IPS-15b (cell line): ENCODE data around the gene ABCC1.

Experiments used
- H3K27me3 ChIP-seq: one replicate; pipeline ENCODE4 v1.6.1; 2013; ENCODE audit warnings: low read length; ENCODE audit not compliant: control insufficient read depth, insufficient read depth
- H3K36me3 ChIP-seq: one replicate; pipeline ENCODE4 v1.6.1; 2013; ENCODE audit warnings: low read length; ENCODE audit not compliant: control insufficient read depth, insufficient read depth
- H3K4me1 ChIP-seq: one replicate; pipeline ENCODE4 v1.6.1; 2013; ENCODE audit warnings: mild to moderate bottlenecking, low read length; ENCODE audit not compliant: control insufficient read depth, insufficient read depth
- H3K4me3 ChIP-seq: one replicate; pipeline ENCODE4 v1.5.1; 2013; ENCODE audit warnings: low read depth, low read length
- H3K9ac ChIP-seq: one replicate; pipeline ENCODE4 v1.6.1; 2013; ENCODE audit warnings: low read depth, mild to moderate bottlenecking, low read length
- H3K9me3 ChIP-seq: one replicate; pipeline ENCODE4 v1.6.1; 2013; ENCODE audit warnings: mild to moderate bottlenecking, low read length; ENCODE audit not compliant: control insufficient read depth, insufficient read depth

Gene ABCC1

DNA sequence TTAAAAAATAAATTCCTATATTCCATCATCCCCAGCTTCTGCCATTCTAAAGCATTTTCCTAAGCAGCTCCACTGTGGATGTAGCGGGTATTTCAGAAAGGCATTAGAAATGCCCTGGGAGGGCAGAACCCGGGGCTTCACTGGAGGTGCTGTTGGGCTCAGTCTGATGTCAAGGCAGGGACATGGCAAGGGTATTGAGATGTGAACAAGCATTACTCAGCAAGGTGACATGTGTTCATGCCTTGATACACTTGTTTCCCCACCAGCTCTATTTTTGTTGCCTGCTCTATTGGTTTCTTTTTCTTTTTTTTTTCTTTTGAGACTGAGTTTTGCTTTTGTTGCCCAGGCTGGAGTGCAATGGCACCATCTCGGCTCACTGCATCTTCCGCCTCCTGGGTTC lies 35.7 kb downstream of the ABCC1 start:
- H3K9me3 ChIP-seq = peaks cover 13% of the 10 kb centered on the region
- H3K4me3 ChIP-seq = no peak overlapping the region
- peaks cover 14% of the 10 kb centered on the region for H3K4me1 ChIP-seq
- H3K9ac ChIP-seq = no peak overlapping the region
- peaks cover 16% of the 10 kb centered on the region for H3K36me3 ChIP-seq
- no peaks in the 10 kb centered on the region for H3K27me3 ChIP-seq

DNA sequence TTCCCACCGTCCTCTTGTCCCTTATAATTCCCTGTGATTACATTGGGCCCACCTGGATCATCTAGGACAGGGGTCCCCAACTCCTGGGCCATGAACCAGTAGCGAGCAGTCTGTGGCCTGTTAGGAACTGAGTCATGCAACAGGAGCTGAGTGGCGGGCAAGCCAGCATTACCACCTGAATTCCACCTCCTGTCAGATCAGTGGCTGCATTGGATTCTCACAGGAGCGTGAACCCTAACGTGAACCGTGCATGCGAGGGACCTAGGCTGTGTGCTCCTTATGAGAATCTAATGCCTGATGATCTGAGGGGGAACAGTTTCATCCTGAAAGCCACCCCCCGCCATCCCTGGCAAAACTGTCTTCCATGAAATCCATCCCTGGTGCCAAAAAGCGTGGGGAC lies 36.8 kb downstream of the ABCC1 start:
- H3K4me3 ChIP-seq = no peak overlapping the region
- H3K9ac ChIP-seq = no peak overlapping the region
- peaks cover 2% of the 10 kb centered on the region for H3K9me3 ChIP-seq
- H3K4me1 ChIP-seq = peaks cover 14% of the 10 kb centered on the region
- no peaks in the 10 kb centered on the region for H3K27me3 ChIP-seq
- H3K36me3 ChIP-seq = peaks cover 10% of the 10 kb centered on the region

DNA sequence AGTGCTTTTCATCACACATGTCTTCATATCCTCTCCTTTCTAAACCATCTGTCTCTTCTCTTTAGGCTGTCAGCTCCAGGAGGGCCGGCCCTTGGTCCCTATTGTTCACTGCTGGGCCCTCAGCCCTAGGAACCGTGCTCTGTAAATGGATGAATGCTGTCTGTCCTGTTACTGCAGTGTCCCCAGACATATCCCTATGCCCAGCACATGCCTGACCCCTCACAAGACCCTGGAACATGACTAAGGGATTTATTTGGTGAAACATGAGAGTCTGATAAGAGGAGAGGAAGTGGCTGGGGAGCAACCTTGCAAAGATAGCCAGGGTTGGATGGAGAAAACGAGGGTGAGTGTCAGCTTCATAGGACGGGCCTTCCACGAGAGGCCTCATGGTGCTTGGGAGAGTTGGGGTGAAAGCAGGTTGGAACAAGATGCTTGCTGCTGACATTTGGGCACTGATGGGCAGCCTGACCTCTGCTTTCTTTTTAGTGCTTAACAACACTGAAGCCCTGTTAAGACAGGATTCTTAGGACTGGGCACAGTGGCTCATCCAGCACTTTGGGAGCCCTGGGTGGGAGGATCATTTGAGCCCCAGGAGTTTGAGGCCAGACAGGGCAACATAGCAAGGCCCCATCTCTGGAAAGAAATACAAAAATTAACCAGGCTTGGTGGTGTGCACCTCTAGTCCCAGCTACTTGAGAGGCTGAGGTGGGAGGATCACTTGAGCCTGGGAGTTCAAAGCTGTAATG lies 39.0 kb downstream of the ABCC1 start:
- H3K9me3 ChIP-seq = no peaks in the 10 kb centered on the region
- H3K4me1 ChIP-seq = peaks cover 14% of the 10 kb centered on the region
- H3K4me3 ChIP-seq = no peak overlapping the region
- H3K9ac ChIP-seq = no peak overlapping the region
- H3K27me3 ChIP-seq = no peaks in the 10 kb centered on the region
- peaks cover 4% of the 10 kb centered on the region for H3K36me3 ChIP-seq

DNA sequence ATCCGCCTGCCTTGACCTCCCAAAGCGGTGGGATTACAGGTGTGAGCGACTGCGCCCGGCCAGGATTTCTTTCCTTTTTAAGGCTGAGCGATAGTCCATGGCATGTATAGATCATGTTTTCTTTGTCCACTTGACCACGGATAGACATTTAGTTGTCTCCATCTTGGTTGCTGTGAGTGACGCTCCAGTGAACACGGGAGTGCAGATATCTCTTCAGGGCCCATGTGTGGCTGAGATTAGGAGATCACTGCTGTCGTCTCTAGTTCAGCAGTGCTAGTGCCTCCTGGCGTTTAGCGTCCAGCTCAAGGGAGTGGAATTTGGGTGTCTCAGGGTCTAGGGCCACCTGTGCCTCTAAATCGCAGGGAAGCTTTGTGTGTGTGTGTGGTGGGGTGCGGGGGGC lies 41.5 kb downstream of the ABCC1 start:
- H3K4me3 ChIP-seq = no peak overlapping the region

DNA sequence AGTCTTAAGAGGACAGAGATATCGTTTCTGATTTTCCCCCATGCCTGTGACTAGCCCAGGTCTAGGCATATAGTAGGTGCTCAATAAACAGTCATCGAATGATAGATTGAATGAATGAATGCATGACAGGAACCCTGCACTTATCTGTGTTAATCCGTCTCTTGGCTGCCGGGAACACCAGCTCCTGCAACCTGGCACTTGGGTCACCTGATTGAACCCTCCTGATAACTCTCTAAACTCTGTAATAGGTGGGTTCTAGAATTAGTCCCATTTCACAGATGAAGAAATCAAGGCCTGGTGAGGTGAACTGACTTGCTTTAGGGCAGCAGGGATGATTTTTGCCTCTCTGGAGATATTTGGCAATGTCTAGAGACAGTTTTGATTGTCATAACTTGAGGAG lies 43.7 kb downstream of the ABCC1 start:
- Histone ChIP-seq H3K36me3 (peaks cover 9% of the 10 kb centered on the region), H3K4me3 (no peak overlapping the region), H3K27me3 (no peaks in the 10 kb centered on the region), H3K4me1 (peaks cover 11% of the 10 kb centered on the region), H3K9me3 (no peaks in the 10 kb centered on the region), H3K9ac (peak overlapping the region; percentile 37)

More for the DNA sequence above, 41.5 kb downstream of the ABCC1 start:
- Histone ChIP-seq H3K9me3 (no peaks in the 10 kb centered on the region), H3K27me3 (no peaks in the 10 kb centered on the region), H3K36me3 (peaks cover 9% of the 10 kb centered on the region), H3K4me1 (peaks cover 14% of the 10 kb centered on the region), H3K9ac (no peak overlapping the region)

DNA sequence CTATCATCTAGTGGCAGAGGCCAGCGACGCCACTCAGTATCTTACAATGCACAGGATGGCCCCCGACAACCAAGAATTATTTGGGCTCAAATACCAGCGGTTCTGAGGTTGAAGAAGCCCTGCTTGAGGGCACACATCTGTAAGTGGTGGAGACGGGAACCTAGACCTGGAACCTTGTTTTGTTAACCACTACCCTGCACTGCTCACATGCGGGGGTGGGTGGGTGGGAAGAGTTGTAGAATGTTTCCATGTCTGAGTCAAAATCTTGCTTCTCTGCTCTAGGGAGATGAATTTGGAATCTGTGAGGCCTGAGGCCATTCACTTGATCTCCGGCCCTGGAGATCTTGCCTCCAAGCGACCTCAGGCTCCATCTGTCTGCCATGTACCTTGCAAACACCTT lies 44.1 kb downstream of the ABCC1 start:
- no peak overlapping the region for H3K9ac ChIP-seq

DNA sequence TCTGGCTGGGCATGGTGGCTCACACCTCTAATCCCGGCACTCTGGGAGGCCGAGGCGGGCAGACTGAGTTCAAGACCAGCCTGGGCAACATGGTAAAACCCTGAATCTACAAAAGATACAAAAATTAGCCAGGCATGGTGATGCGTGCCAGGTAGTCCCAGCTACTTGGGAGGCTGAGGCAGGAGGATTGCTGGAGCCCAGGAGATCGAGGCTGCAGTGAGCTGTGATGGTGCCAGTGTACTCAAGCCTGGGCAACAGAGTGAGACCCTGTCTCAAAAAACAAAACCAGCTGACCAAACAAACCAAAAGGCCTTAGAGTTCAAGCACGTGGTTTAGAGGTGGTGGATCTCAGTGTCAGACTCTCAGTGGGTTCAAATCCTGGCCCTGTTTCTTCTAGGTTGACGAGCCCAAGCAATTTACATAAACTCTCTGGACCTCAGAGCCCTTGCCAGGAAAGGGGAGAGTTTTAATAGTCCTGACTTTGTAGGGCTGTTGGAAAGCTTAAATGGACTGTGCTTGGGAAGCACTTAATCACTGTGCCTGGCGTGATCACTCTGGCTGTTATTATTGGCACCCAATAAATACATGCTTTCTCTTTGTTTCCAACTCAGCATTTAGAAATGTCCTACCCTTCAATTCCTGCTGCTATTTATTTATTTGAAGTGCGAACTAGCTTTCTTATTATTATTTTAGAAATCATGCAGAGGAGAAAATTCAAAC lies 44.7 kb downstream of the ABCC1 start:
- Histone ChIP-seq H3K9ac (no peak overlapping the region), H3K4me3 (no peak overlapping the region), H3K9me3 (no peaks in the 10 kb centered on the region), H3K27me3 (no peaks in the 10 kb centered on the region), H3K36me3 (peaks cover 9% of the 10 kb centered on the region), H3K4me1 (peaks cover 7% of the 10 kb centered on the region)

More for the DNA sequence above, 44.1 kb downstream of the ABCC1 start:
- H3K4me1 ChIP-seq = peaks cover 11% of the 10 kb centered on the region
- H3K4me3 ChIP-seq = no peak overlapping the region
- H3K9me3 ChIP-seq = no peaks in the 10 kb centered on the region
- H3K27me3 ChIP-seq = no peaks in the 10 kb centered on the region
- peaks cover 9% of the 10 kb centered on the region for H3K36me3 ChIP-seq

DNA sequence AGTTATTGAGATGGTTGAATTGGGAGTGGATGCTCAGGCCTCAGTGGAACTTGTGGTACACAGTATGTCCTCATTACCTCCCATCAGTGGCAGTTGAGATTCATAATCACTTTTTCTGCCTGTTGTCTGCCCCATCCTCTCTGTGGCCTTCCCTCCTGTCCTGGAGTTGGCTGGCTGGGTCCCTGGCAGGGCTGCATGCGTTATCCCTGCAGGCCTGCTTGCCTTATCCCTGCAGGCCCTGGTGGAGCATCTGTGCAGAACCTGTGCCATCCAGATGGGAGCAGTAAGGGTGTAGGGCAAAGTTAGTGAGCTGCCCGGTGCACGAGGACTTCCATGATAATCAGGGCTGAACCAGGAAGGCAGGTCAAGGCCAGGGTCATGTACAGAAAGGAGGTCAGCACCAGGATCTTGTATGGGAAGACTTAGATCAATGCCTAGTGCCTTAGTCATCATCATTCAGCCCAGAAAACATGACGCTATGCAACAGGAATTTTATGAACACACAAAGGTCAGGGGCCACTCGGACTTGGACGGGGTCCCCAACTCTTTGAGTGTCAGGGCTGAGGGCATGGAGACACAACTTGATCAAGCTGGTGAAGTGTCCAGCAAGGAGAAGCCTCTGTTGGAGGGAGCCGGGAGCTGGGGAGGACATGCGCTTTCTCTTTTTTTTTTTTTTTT lies 47.2 kb downstream of the ABCC1 start:
- Histone ChIP-seq H3K4me3 (no peak overlapping the region), H3K9ac (no peak overlapping the region)

DNA sequence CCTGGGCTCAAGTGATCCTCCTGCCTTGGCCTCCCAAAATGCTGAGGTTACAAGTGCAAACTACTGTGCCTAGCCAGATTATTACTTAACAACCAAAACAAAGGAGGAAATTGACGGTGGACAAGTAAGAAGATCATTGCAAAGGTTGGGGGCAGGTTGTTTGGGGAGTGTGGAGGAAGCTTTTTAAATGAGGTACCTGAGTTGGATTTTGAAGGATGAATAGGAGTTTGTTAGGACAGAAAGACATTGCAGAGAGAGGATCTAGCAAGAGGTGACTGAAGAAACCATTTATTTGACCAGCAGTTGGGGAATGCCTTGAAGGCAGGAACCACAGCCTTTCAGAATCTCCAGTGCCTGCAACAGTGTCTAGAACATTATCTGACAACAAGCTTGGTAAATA lies 51.3 kb downstream of the ABCC1 start:
- Histone ChIP-seq H3K9me3 (no peaks in the 10 kb centered on the region), H3K9ac (no peak overlapping the region), H3K27me3 (no peaks in the 10 kb centered on the region), H3K36me3 (peaks cover 4% of the 10 kb centered on the region), H3K4me3 (no peak overlapping the region), H3K4me1 (no peaks in the 10 kb centered on the region)

More for the DNA sequence above, 47.2 kb downstream of the ABCC1 start:
- no peaks in the 10 kb centered on the region for H3K27me3 ChIP-seq
- H3K9me3 ChIP-seq = no peaks in the 10 kb centered on the region
- no peaks in the 10 kb centered on the region for H3K4me1 ChIP-seq
- peaks cover 9% of the 10 kb centered on the region for H3K36me3 ChIP-seq

DNA sequence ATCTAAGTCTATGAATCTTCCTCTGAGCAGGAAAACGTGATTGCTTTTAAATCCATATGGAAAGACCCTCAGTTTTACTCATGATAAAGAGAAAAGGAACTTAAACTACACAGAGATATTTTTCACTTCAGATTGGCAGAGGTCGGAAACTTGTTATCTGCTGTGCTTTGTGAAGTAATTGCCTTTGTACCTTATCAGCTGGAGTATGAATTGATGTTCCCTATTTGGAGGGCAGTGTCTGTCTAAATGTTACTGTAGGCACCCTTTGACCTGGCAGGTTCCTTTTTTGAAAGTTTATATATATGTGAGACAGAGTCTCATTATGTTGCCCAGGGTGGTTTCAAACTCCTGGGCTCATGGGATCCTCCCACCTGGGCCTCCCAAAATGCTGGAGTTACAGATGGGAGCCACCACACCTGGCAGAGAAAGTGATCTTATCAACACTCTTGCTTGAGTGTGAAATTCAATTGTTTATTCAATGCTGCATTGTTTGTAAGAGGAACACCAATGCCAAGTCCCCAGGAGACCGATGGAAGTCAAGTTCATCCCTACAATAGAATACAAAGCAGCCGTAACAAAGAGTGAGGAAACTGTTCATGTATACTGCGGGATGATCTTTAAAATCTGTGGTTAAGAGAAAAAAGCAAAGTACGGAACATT lies 52.3 kb downstream of the ABCC1 start:
- H3K4me3 ChIP-seq = no peak overlapping the region
- H3K9me3 ChIP-seq = no peaks in the 10 kb centered on the region
- H3K27me3 ChIP-seq = no peaks in the 10 kb centered on the region
- no peaks in the 10 kb centered on the region for H3K4me1 ChIP-seq
- no peaks in the 10 kb centered on the region for H3K36me3 ChIP-seq
- no peak overlapping the region for H3K9ac ChIP-seq

DNA sequence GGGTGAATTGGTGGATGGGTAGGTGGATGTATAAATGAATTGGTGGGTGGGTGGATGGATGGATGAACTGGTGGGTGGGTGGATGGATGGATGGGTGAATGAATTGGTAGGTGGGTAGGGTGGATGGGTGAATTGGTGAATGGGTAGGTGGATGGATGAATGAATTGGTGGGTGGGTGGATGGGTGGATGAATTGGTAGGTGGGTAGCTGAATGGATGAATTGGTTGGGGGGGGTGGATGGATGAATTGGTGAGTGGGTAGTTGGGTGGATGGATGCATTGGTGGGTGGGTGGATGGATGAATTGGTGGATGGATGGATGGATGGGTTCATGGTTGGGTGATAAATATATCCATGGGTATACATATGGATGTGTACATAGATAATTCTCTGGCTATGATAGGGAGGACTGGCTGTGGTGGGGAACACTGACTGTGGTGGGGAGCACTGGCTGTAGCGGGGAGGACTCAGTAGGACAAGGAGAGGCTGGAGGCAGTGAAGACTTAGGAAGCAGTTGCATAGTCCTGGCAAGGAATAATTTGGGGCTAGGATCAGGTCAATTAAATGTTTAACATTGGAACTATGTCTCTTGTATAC lies 54.4 kb downstream of the ABCC1 start:
- H3K27me3 ChIP-seq = no peaks in the 10 kb centered on the region
- H3K4me3 ChIP-seq = no peak overlapping the region
- H3K9me3 ChIP-seq = no peaks in the 10 kb centered on the region
- H3K4me1 ChIP-seq = no peaks in the 10 kb centered on the region
- no peaks in the 10 kb centered on the region for H3K36me3 ChIP-seq
- H3K9ac ChIP-seq = no peak overlapping the region
